Ishikawa (cell line): ENCODE data around the gene RTN1.

Experiments used
- CEBPB ChIP-seq: IDR thresholded peaks from 2 replicates; pipeline ENCODE4 v1.6.1; 2012
- CREB1 ChIP-seq: IDR thresholded peaks from 2 replicates; pipeline ENCODE4 v1.6.1; 2012; ENCODE audit warnings: low read depth
- EGR1 ChIP-seq: IDR thresholded peaks from 2 replicates; pipeline ENCODE4 v1.6.1; 2012
- EP300 ChIP-seq: IDR thresholded peaks from 2 replicates; pipeline ENCODE4 v1.6.1; 2012; ENCODE audit warnings: borderline replicate concordance
- FOXM1 ChIP-seq: IDR thresholded peaks from 2 replicates; pipeline ENCODE4 v1.6.1; 2012; ENCODE audit warnings: low read depth, borderline replicate concordance
- MAX ChIP-seq: IDR thresholded peaks from 2 replicates; pipeline ENCODE4 v1.6.1; 2012
- NFIC ChIP-seq: IDR thresholded peaks from 2 replicates; pipeline ENCODE4 v1.6.1; 2012
- RAD21 ChIP-seq: IDR thresholded peaks from 2 replicates; pipeline ENCODE4 v1.6.1; 2012; ENCODE audit warnings: low read depth
- REST ChIP-seq: IDR thresholded peaks from 2 replicates; pipeline ENCODE4 v1.6.1; 2012; ENCODE audit warnings: low read depth, mild to moderate bottlenecking
- TAF1 ChIP-seq: IDR thresholded peaks from 2 replicates; pipeline ENCODE4 v1.6.1; 2012; ENCODE audit warnings: low read depth, mild to moderate bottlenecking
- TCF12 ChIP-seq: IDR thresholded peaks from 2 replicates; pipeline ENCODE4 v1.6.1; 2012; ENCODE audit warnings: low read depth
- TEAD4 ChIP-seq: IDR thresholded peaks from 2 replicates; pipeline ENCODE4 v1.6.1; 2012
- USF1 ChIP-seq: IDR thresholded peaks from 2 replicates; pipeline ENCODE4 v1.6.1; 2012
- YY1 ChIP-seq: IDR thresholded peaks from 2 replicates; pipeline ENCODE4 v1.6.1; 2012; ENCODE audit warnings: low read depth
- ZBTB7A ChIP-seq: IDR thresholded peaks from 2 replicates; pipeline ENCODE4 v1.6.1; 2012; ENCODE audit warnings: low read depth

RTN1 gene

GRCh38 chr14:59755409-59756135 lies 115.0 kb downstream of the RTN1 start:
- TF ChIP-seq YY1 (no peak), EGR1 (no peak), TAF1 (no peak), MAX (no peak), CEBPB (no peak), RAD21 (no peak), REST (no peak), TCF12 (no peak), FOXM1 (no peak), USF1 (no peak), NFIC (no peak), EP300 (no peak)

- no peak for TF ChIP-seq USF1
- no peak for TF ChIP-seq RAD21
- no peak for TF ChIP-seq YY1
- no peak for TF ChIP-seq NFIC
- no peak for TF ChIP-seq CREB1
- TF ChIP-seq EP300 = no peak
Measured at GRCh38 chr14:59754256-59754655, 116.3 kb downstream of the RTN1 start.

GRCh38 chr14:59753512-59753911 lies 117.1 kb downstream of the RTN1 start:
- no peak for TF ChIP-seq FOXM1
- TF ChIP-seq MAX = no peak
- no peak for TF ChIP-seq TEAD4
- TF ChIP-seq YY1 = no peak
- TF ChIP-seq EP300 = no peak

GRCh38 chr14:59751578-59751977 lies 119.0 kb downstream of the RTN1 start:
- no peak for TF ChIP-seq EGR1
- no peak for TF ChIP-seq TEAD4
- no peak for TF ChIP-seq ZBTB7A
- no peak for TF ChIP-seq CREB1
- no peak for TF ChIP-seq EP300
- TF ChIP-seq YY1 = no peak
- TF ChIP-seq USF1 = no peak
- no peak for TF ChIP-seq RAD21
- TF ChIP-seq TCF12 = no peak
- TF ChIP-seq FOXM1 = no peak
- no peak for TF ChIP-seq NFIC
- no peak for TF ChIP-seq CEBPB
- no peak for TF ChIP-seq REST
- TF ChIP-seq MAX = no peak
- no peak for TF ChIP-seq TAF1

GRCh38 chr14:59739794-59740193 lies 130.8 kb downstream of the RTN1 start:
- TF ChIP-seq ZBTB7A (no peak), CREB1 (no peak), YY1 (no peak)

GRCh38 chr14:59728304-59728703 lies 142.3 kb downstream of the RTN1 start:
- TF ChIP-seq CEBPB (no peak), NFIC (no peak), ZBTB7A (no peak), RAD21 (no peak), TCF12 (no peak), YY1 (no peak), CREB1 (no peak), FOXM1 (no peak), EP300 (no peak), MAX (no peak)
